Occipital lobe (tissue), 2 donors: ENCODE results near the gene SPAST. TPM values are rescaled to one million over a fixed set of nuclear protein-coding genes. Genes with fewer than 3 reads are reported as not detected.
"Not testable (repeated sequence)": the region's sequence is repeated elsewhere in the genome, so short reads cannot be mapped to it uniquely, and the experiment has no call there.

Experiments
- DNase-seq: peaks from one replicate; lab custom pipeline; 2025; lab: John Stamatoyannopoulos, UW
- total RNA-seq: library from RNA; depleted of rRNA; stranded (reverse); fragments of >200 nt; gene quantifications from one replicate; pipeline ENCODE4 v1.2.3, GENCODE V29; 2014

SPAST gene
- total RNA-seq: 240 TPM

GRCh38 chr2:32063310-32064020 lies at the start of gene SPAST:
SPAST (plus strand) TSS chr2:32063556; CDS start chr2:32063832, 276 bp downstream.
- DNase-seq: peak; percentile 93

DNA sequence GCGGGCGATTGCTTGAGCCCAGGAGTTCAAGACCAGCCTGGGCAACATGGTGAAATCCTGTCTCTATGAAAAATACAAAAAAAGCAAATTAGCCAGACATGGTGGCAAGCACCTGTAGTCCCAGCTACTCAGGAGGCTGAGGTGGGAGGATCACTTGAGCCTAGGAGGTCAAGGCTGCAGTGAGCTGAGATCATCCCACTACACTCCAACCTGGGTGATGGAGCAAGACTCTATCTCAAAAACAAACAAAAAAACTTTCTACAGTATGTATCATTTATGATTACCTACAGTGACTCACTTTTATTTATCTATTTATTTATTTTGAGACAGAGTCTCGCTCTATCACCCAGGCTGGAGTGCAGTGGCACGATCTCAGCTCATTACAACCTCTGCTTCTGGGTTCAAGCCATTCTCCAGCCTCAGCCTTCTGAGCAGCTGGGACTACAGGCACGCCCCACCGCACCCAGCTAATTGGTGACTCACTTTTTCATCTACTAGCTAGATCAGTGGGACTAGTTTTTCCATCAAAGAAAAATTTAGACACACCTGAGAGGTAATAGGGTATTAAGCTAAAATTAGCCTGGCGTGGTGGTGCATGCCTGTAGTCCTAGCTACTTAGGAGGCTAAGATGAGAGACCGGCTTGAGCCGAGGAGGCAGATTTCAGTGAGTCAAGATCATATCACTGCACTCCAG lies 44.4 kb upstream of the SPAST start:
- DNase-seq: not testable (repeated sequence)

GRCh38 chr2:32034198-32034887 lies 29.0 kb upstream of the SPAST start:
- DNase-seq: not testable (repeated sequence)

GRCh38 chr2:32039447-32040219 lies 23.7 kb upstream of the SPAST start, which contains the start of gene DPY30:
DPY30 (minus strand) TSS chr2:32039805; CDS start chr2:32039456, 349 bp downstream.
- DNase-seq: peak; percentile 89

DNA sequence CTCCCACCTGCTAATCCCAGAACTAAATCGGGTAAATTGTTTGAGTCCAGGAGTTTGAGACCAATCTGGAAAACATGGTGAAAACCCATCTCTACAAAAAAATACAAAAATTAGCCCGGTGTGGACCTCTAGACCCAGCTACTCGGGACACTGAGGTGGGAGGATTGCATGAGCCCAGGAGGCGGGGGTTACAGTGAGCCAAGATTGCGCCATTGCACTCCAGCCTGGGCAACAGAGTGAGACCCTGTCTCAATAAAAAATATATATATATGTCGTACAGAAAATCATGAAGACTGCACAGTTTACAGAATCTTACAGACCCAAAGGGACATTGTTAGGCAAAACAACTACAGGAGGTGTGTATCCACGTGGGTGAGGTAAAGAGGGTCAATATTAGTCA lies 19.8 kb upstream of the SPAST start:
- no peak for DNase-seq

GRCh38 chr2:32051836-32052439 lies 11.4 kb upstream of the SPAST start:
- DNase-seq: no peak

GRCh38 chr2:32054583-32054982 lies 8.8 kb upstream of the SPAST start:
- not testable (repeated sequence) for DNase-seq

DNA sequence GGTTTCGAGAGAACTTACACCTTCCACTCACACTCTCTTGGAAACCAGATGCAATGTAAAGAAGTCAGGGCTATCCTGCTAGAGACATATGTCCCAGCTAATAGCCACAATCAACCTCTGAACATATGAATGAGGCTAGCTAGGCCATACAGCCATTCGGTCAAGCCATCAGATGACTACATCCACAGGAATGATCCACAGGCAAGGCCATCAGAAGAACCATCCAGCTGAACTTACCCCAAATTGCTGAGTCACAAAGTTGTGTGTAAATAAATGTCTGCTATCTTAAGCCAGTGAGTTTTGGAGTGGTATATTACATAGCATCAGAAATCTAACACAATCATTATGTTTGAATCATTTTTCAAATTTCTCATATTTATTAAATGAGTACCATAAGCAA lies 5.2 kb upstream of the SPAST start:
- DNase-seq: no peak

GRCh38 chr2:32060266-32060665 lies 3.1 kb upstream of the SPAST start:
- DNase-seq: no peak

DNA sequence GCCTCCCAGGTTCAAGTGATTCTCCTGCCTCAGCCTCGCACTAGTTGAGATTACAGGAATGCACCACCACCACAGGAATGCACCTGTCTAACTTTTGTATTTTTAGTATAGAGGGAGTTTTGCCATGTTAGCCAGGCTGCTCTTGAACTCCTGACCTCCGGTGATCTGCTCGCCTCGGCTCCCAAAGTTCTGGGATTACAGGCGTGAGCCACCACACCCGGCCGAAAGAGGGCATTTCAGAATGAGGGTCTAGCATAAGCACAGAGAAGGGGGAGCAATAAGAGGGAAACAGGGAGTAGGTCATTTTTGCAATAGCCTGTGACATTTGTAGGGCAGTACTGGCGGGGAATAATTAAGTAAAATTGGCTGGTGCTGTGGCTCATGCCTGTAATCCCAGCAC lies 1.9 kb upstream of the SPAST start:
- no peak for DNase-seq

GRCh38 chr2:32061973-32062861 lies 1.1 kb upstream of the SPAST start:
- no peak for DNase-seq

GRCh38 chr2:32064021-32064601 lies 755 bp downstream of the SPAST start:
- DNase-seq: no peak

DNA sequence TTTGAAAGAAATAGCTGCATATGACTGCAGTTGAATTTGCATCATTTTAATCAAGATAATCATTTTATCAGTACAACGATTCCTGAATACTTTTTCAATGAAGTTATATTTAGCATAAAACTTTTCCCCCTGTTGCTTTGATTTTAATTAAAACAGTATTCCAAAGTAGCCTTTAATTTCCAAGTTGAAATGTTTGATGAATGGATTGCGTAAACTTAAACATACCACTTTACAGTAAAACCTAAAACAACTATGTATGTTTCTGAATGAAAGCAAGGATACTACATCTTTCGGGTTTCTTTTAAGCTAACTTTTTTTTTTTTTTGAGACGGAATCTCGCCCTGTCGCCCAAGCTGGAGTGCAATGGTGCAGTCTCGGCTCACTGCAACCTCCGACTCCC lies 1.4 kb downstream of the SPAST start:
- DNase-seq: no peak

GRCh38 chr2:32067549-32067948 lies 4.2 kb downstream of the SPAST start:
- DNase-seq: no peak

GRCh38 chr2:32074134-32074506 lies 10.8 kb downstream of the SPAST start:
- DNase-seq: no peak

DNA sequence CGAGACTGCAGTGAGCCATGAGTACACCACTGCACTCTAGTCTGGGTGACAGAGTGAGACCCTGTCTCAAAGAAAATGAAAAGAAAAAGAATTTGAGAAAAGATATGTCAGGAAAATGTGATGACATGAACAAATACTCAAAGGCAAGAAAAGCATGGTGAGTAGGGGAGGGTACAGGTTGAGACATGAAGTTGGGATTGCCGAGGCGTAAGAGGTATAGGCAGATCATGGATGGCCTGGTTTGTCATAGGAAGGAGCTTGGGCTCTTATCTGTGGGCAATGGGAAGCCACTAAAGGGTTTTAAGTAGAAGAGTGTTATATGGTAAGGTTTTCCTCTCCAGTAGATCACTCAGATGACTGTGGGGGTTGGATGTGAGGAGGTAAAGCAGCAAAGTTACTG lies 32.3 kb downstream of the SPAST start:
- no peak for DNase-seq

DNA sequence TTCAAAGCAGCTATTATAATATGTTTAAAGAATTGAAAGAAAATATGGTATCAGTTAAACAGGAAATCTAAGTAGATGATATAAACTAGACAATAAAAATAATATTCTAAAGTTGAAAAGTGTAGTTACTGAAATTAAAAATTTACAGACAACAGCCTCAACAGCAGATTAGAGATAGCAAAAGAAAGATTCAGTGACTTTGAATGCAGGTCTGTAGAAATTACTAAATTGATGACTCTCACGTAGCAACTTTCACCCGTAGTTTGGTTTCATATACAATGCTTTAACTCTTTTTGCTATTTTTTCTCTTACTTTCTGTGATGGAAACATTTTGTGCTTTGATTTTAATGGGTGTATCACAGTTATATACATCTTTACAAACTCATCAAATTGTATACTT lies 44.8 kb downstream of the SPAST start:
- DNase-seq: no peak

DNA sequence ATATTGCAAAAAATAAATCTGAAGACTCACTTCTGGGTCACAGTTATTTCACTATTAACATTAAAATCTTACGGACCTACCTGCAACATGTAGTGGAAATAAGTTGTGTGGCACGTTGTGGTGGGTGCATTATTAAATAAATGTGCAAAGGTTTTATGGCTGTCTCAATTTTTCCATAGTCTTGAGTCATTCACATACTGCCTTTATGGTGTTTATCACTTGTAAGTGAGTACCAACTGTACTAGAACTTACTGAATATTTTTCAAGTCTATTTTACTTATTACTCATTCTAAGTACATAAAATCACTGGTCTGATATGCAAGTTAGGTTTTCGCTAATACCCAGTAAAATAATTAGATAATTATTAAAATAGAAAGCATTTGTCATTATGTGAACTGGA lies 54.7 kb downstream of the SPAST start:
- no peak for DNase-seq

GRCh38 chr2:32119161-32119560 lies 55.8 kb downstream of the SPAST start:
- no peak for DNase-seq

DNA sequence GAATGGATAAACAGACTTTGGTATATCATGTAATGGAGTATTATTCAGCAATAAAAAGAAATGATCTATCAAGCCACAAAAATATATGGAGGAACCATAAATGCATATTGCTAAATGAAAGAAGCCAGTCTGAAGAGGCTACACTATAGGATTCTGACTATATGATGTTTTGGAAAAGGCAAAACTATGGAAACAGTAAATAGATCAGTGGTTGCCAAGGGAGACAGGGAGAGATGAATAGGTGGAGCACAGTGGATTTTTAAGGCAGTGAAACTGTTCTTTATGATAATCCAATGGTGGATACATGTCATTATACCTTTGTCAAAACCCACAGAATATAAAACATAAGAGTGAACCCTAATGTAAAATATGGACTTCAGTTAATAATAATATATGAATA lies 61.3 kb downstream of the SPAST start:
- no peak for DNase-seq
